Peyer's patch (tissue), 4 donors: ENCODE measurements around the gene CD4. TPM values are rescaled to one million over a fixed set of nuclear protein-coding genes. Genes with fewer than 3 reads are reported as not detected.

Source experiments
- DNase-seq, 3 donors: peaks; one replicate each; pipeline ENCODE4 v3.0.0-alpha.2; 2017 to 2019
- H3K27ac ChIP-seq, 4 donors: fragments of 200-600 bp; sonication (generic); one replicate each; pipeline ENCODE4 v1.5.1; 2016 to 2019
- H3K27me3 ChIP-seq, 2 donors: fragments of 200-600 bp; sonication (generic); one replicate each; pipeline ENCODE4 v1.5.1; 2019
- H3K36me3 ChIP-seq, 3 donors: fragments of 200-600 bp; sonication (generic); one replicate each; pipeline ENCODE4 v1.5.1; 2016 to 2019
- H3K4me1 ChIP-seq, 4 donors: fragments of 200-600 bp; sonication (generic); one replicate each; pipeline ENCODE4 v1.5.1; 2016 to 2019
- H3K4me3 ChIP-seq, 4 donors: fragments of 200-600 bp; sonication (generic); 1 replicate in 3 of 4; 2 replicates in 1 of 4; pipeline ENCODE4 v1.5.1; 2016 to 2019; ENCODE audit warnings: mild to moderate bottlenecking in 1 of 4
- H3K9me3 ChIP-seq, 4 donors: fragments of 200-600 bp; sonication (generic); one replicate each; pipeline ENCODE4 v1.5.1; 2016 to 2019; ENCODE audit warnings: mild to moderate bottlenecking in 1 of 4
- POLR2A ChIP-seq, 2 donors: fragments of 450-650 bp; IDR thresholded peaks; one replicate each; pipeline ENCODE4 v1.5.1; 2017; ENCODE audit warnings: antibody characterized with exemption in 2 of 2, mild to moderate bottlenecking in 2 of 2, moderate library complexity in 2 of 2
- total RNA-seq, 4 donors: library from RNA; depleted of rRNA; stranded (reverse); fragments of >200 nt; gene quantifications; one replicate each; pipeline ENCODE4 v1.1.0, GENCODE V29; 2016
- TF ChIP-seq, protein P1 (sequence below), 6 experiments: fragments of 450-650 bp in 4 of 6; fragments of 200-600 bp in 2 of 6; sonication (generic) in 1 of 6; IDR thresholded peaks; one replicate each; pipeline ENCODE4 v1.5.1; 2017 to 2019; ENCODE audit warnings: antibody characterized with exemption in 6 of 6, mild to moderate bottlenecking in 3 of 6, moderate library complexity in 1 of 6

CD4 gene
- total RNA-seq, 4 donors from 2014 or later: 2.1 to 9.1 (median 4.0) TPM

DNA sequence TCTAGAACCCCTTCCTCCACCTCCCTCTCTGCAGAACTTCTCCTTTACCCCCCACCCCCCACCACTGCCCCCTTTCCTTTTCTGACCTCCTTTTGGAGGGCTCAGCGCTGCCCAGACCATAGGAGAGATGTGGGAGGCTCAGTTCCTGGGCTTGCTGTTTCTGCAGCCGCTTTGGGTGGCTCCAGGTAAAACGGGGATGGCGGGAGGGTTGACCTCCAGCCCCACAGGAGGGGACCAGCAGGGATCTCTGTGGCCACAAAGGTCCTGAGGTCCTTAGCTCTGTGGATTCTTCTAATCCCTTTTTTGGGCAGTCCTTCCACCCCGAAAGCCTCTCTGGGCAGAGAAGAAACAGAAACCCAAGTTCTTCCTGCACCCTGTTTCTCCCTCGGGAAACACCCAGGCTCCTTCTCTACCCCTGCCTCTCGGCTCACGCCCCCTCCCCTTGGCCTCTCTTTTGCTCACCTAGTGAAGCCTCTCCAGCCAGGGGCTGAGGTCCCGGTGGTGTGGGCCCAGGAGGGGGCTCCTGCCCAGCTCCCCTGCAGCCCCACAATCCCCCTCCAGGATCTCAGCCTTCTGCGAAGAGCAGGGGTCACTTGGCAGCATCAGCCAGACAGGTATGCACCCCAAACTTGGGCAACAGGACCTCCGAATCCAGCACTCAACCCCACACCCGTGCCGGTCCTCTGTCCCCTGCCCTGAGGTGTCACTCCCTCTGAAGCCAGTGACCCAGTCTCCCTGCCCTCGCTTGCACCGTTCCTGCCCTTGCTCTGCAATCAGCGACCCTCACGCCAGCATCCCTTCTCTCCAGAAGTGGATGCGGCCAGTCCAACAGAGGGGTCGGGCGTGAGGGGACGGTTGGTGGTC is 16.4 kb upstream of the CD4 start:
- H3K4me3 ChIP-seq: peak overlapping the region; percentile 28 to 49 (median 38)

DNA sequence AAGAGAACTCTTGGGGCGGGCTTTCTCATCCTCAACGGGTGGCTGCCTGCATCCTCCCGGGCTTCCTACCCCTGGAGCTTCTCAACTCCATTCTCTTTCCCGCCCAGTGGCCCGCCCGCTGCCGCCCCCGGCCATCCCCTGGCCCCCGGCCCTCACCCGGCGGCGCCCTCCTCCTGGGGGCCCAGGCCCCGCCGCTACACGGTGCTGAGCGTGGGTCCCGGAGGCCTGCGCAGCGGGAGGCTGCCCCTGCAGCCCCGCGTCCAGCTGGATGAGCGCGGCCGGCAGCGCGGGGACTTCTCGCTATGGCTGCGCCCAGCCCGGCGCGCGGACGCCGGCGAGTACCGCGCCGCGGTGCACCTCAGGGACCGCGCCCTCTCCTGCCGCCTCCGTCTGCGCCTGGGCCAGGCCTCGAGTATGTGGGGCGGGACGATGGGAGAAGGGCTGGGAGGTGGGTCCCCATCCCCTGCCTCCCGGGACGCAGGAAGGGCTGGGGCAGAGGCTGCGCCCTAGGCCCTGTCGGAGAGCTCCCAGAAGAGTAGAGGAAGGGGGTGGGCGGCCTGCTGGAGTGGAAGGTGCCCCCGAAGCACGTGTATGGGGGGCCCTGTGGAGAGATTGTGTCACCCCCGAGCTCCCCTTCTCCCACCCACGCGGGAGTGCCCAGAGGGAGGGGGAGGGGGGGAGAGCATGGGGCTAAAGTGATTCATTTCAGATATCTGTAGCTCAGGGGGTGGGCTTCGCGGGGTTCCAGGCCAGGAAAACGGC is 15.6 kb upstream of the CD4 start:
- no peaks in the 10 kb centered on the region for H3K27me3 ChIP-seq
- H3K4me3 ChIP-seq: peak overlapping the region; percentile 28 to 49 (median 38)
- peaks cover 0 to 14% (median 0%) of the 10 kb centered on the region in 3 donors for H3K36me3 ChIP-seq
- H3K4me1 ChIP-seq: peaks cover 0 to 61% (median 7%) of the 10 kb centered on the region in 4 donors
- H3K27ac ChIP-seq: peak overlapping the region; percentile 57 to 79 (median 62)
- TF ChIP-seq POLR2A (IDR thresholded peaks at IDR 0.05): no peak
- TF ChIP-seq, protein P1, sequence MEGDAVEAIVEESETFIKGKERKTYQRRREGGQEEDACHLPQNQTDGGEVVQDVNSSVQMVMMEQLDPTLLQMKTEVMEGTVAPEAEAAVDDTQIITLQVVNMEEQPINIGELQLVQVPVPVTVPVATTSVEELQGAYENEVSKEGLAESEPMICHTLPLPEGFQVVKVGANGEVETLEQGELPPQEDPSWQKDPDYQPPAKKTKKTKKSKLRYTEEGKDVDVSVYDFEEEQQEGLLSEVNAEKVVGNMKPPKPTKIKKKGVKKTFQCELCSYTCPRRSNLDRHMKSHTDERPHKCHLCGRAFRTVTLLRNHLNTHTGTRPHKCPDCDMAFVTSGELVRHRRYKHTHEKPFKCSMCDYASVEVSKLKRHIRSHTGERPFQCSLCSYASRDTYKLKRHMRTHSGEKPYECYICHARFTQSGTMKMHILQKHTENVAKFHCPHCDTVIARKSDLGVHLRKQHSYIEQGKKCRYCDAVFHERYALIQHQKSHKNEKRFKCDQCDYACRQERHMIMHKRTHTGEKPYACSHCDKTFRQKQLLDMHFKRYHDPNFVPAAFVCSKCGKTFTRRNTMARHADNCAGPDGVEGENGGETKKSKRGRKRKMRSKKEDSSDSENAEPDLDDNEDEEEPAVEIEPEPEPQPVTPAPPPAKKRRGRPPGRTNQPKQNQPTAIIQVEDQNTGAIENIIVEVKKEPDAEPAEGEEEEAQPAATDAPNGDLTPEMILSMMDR (IDR thresholded peaks at IDR 0.05): no peak
- DNase-seq: no peak
- H3K9me3 ChIP-seq: no peaks in the 10 kb centered on the region

More for the DNA sequence above, 16.4 kb upstream of the CD4 start:
- Histone ChIP-seq H3K36me3 (peaks cover 0 to 14% (median 0%) of the 10 kb centered on the region in 3 donors), H3K27me3 (no peaks in the 10 kb centered on the region), H3K4me1 (peaks cover 0 to 62% (median 7%) of the 10 kb centered on the region in 4 donors), H3K27ac (peak overlapping the region; percentile 57 to 79 (median 62)), H3K9me3 (no peaks in the 10 kb centered on the region)
- DNase-seq: no peak
- TF ChIP-seq, protein P1 (IDR thresholded peaks at IDR 0.05): no peak
- TF ChIP-seq POLR2A (IDR thresholded peaks at IDR 0.05): no peak

DNA sequence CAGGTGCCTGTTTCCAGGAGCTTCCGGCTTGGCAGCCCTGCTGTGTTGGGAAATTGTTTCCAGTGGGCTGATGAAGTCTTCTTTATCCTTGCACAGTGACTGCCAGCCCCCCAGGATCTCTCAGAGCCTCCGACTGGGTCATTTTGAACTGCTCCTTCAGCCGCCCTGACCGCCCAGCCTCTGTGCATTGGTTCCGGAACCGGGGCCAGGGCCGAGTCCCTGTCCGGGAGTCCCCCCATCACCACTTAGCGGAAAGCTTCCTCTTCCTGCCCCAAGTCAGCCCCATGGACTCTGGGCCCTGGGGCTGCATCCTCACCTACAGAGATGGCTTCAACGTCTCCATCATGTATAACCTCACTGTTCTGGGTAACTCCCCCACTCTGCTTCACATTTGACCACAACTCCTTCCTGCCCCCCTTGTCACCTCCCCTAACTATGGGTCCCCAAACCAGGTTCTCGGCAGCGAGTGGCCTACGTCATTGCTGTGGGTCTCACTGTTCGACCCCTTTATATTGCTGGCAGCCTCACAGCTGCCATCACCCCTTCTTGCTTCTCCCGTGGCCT is 14.7 kb upstream of the CD4 start:
- peak overlapping the region in 3 of 4 donors; percentile 28 to 49 (median 46) for H3K4me3 ChIP-seq
- H3K36me3 ChIP-seq: peaks cover 0 to 13% (median 0%) of the 10 kb centered on the region in 3 donors
- H3K27me3 ChIP-seq: no peaks in the 10 kb centered on the region
- DNase-seq: no peak
- H3K4me1 ChIP-seq: peaks cover 0 to 59% (median 9%) of the 10 kb centered on the region in 4 donors
- peak in 1 of 2 donors; percentile 35 for TF ChIP-seq POLR2A (IDR thresholded peaks at IDR 0.05)
- TF ChIP-seq, protein P1 (IDR thresholded peaks at IDR 0.05): no peak
- H3K9me3 ChIP-seq: no peaks in the 10 kb centered on the region
- peak overlapping the region; percentile 57 to 79 (median 62) for H3K27ac ChIP-seq

DNA sequence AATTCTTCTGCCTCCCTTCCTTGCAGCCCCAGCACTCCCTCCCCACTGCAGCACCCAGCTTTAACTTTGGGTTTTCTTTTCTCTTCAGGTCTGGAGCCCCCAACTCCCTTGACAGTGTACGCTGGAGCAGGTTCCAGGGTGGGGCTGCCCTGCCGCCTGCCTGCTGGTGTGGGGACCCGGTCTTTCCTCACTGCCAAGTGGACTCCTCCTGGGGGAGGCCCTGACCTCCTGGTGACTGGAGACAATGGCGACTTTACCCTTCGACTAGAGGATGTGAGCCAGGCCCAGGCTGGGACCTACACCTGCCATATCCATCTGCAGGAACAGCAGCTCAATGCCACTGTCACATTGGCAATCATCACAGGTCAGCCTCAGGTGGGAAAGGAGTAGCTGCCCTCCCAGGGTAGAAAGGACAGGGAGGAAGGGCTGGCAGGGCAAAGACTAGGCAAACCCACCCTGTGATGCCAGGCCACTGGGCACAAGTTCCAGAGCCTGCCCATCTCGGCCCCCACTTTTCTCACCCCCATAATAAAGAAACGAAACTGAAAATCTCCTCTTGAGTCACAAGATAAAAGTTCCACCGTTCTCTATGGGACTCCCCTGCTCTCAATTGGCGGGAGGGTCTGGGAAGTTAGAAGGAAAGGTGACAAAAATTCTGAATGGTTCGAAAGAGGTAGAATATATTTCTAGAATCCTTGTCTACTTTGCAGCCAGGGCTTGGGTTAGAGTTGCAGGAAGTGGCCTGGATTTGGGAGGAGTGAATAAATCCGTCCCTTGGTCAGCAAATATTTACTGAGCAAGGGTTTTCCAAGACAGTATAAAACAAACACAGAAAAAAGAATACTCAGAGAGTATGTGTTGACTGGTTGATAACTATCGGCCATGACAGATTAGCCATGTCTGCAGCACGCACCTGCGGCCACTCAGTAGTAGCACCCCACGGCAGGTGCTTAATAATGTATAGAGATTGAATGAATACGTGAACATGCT is 13.8 kb upstream of the CD4 start:
- TF ChIP-seq POLR2A (IDR thresholded peaks at IDR 0.05): no peak
- Histone ChIP-seq H3K9me3 (no peaks in the 10 kb centered on the region), H3K4me3 (no peak overlapping the region), H3K4me1 (peaks cover 0 to 57% (median 9%) of the 10 kb centered on the region in 4 donors), H3K36me3 (peaks cover 0 to 4% (median 0%) of the 10 kb centered on the region in 3 donors), H3K27ac (peak overlapping the region; percentile 25 to 79 (median 62)), H3K27me3 (no peaks in the 10 kb centered on the region)
- no peak for DNase-seq

DNA sequence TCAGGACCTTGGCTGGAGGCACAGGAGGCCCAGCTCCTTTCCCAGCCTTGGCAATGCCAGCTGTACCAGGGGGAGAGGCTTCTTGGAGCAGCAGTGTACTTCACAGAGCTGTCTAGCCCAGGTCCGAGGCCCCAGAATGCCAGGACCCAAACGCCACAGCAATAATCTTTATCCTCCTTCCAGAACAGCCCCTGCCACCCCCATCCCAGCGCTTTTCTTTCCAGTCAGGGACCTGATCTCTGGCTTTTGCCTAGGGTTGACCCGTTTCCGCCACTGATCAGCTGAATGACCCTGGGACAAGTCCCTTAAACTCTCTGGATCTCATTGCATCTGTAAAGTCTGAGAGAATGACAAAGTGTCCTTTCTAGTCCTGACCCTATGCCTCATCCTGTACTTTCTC is 11.9 kb upstream of the CD4 start:
- H3K36me3 ChIP-seq: no peaks in the 10 kb centered on the region

More for the DNA sequence above, 11.9 kb upstream of the CD4 start:
- peaks cover 0 to 42% (median 9%) of the 10 kb centered on the region in 4 donors for H3K4me1 ChIP-seq
- DNase-seq: no peak
- no peak overlapping the region for H3K27ac ChIP-seq
- no peaks in the 10 kb centered on the region for H3K9me3 ChIP-seq
- no peaks in the 10 kb centered on the region for H3K27me3 ChIP-seq
- TF ChIP-seq, protein P1 (IDR thresholded peaks at IDR 0.05): no peak
- TF ChIP-seq POLR2A (IDR thresholded peaks at IDR 0.05): no peak
- H3K4me3 ChIP-seq: no peak overlapping the region
